SU-DHL-6 (cell line): ENCODE results near the gene PODNL1.

Source experiments
- EZH2phosphoT487 ChIP-seq: fragments of 200-600 bp; sonication (generic), shearing (Covaris generic); conservative IDR thresholded peaks from 2 replicates; pipeline ENCODE4 v1.6.1; 2018; ENCODE audit warnings: mild to moderate bottlenecking, antibody characterized with exemption, low read length, moderate library complexity, mixed read lengths
- TF ChIP-seq, protein P1 (sequence below): fragments of 200-600 bp; sonication (generic); IDR thresholded peaks from one replicate; pipeline ENCODE4 v1.5.1; 2017; ENCODE audit warnings: antibody characterized with exemption, mild to moderate bottlenecking, low read length, moderate library complexity; ENCODE audit not compliant: insufficient read depth, poor library complexity, severe bottlenecking

DNA sequence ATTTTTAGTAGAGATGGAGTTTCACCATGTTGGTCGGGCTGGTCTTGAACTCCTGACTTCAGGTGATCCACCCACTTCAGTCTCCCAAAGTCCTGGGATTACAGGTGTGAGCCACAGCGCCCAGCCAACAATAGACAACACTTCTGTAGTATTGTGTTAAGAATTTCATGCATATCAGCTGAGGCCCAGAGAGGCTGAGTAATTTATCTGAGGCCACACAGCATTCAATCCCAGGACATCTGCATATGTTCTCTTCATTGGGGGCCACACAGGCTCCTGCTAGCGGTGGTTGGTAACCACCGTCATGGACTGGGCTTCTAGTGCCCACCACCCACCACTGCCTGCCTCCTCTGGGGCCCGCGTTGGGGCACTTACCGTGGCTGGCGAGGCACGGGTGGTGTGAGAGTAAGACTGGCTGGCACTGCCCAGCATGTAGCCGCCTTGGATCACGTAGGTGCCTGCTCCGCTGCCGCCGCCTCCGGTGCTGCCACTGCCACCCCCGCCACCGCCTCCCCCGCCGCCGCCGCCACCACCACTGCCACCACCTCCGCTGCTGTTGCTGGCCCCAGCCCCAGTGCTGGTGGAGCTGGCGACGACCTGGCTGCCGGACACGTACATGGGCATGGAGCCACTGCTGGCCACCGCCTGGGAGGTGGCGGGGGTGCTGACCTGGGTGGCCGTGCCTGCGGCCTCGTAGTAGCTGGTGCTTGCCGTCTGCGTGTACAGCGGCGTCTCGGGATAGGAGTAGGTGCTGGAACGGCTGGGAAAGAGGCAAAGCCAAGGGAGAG is 34.3 kb upstream of the PODNL1 start:
- TF ChIP-seq, protein P1, sequence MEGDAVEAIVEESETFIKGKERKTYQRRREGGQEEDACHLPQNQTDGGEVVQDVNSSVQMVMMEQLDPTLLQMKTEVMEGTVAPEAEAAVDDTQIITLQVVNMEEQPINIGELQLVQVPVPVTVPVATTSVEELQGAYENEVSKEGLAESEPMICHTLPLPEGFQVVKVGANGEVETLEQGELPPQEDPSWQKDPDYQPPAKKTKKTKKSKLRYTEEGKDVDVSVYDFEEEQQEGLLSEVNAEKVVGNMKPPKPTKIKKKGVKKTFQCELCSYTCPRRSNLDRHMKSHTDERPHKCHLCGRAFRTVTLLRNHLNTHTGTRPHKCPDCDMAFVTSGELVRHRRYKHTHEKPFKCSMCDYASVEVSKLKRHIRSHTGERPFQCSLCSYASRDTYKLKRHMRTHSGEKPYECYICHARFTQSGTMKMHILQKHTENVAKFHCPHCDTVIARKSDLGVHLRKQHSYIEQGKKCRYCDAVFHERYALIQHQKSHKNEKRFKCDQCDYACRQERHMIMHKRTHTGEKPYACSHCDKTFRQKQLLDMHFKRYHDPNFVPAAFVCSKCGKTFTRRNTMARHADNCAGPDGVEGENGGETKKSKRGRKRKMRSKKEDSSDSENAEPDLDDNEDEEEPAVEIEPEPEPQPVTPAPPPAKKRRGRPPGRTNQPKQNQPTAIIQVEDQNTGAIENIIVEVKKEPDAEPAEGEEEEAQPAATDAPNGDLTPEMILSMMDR, result no peak
- TF ChIP-seq EZH2phosphoT487, result no peak
